NOMO-1 treated with dmso at 0.1 percent for 144 hours (cell line): Measurements from ENCODE around the gene C11orf87.

Experiments used
- DNase-seq: peaks from one replicate; lab custom pipeline; 2025; ENCODE audit not compliant: unreplicated experiment; lab: John Stamatoyannopoulos, UW

Gene C11orf87

DNA sequence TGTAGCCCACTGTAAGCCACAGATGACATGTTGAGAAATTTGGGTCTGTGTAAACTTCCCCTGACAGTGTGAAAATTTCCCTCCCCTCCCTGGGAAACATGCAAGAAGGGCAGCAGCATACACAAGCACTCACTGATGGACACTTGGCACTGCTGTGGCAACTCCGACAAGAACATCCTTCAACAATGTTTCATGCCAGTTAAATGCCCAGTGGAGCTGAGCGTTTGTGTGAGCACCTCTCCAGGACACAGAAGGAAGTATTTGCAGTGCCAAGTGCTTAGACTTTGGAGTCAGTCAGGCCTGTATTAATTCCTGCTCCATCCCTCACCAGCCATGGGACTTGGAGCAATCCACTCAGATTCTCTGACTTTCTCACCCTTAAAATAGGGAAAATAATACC is 17.7 kb downstream of the C11orf87 start:
- no peak for DNase-seq

DNA sequence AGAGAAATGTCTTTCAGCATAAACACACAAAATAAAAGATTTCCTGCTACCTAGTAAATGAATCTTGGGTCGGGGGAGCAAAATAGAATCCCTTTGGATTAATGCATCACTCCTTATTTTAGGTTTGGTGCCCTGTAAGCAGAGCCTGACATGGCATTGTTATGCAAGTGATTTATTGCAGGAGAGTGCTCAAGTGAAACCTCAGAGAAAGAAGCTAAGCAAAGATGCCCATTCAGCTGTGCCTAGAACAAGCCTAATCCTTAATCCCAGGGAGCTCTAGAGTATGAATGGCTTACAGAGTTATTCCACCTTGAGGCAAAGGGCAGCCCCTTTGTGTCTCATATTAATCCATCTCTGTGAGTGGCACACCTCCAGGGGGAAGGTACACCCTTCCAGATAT is 21.1 kb downstream of the C11orf87 start:
- DNase-seq, result no peak

DNA sequence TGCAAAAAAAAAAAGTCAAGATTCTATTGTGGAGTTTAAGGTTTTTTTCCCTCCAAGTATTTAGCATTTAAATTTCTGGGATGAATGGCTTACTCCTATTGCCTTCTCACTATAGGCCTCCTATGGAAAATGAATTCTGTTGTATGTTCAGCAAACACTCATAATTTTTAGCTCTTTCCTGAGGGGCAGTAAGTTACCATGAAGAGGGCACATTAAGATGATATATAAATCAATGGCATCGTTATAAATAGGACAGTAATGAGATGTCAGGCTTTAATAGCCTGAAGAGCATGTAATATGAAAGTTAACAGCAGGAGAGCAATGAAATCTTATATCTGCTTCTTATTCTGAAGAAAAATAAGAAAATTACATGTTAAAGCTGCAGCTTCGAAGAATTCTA is 32.9 kb downstream of the C11orf87 start:
- DNase-seq, result no peak
